GM18868 (cell line): Measurements from ENCODE around the gene PLAAT1.
A peak's percentile ranks its signal among the peaks of the same experiment; 100 is the strongest.

ENCODE experiments used
- ATAC-seq: cut with Tn5 transposase; IDR thresholded peaks from one replicate; pipeline ENCODE4 v1.9.1; 2021; ENCODE audit warnings: mild to moderate bottlenecking, moderate library complexity; ENCODE audit not compliant: unreplicated experiment

PLAAT1 gene

GRCh38 chr3:193240850-193241706 is at the start of gene PLAAT1:
TSS of gene PLAAT1 (plus strand) at chr3:193241222. CDS start at chr3:193255651, 14,429 bp downstream.
- peak; percentile 67 for ATAC-seq

GRCh38 chr3:193194371-193194770 is 46.7 kb upstream of the PLAAT1 start:
- ATAC-seq, result no peak

- no peak for ATAC-seq
These were observed 44.3 kb upstream of the PLAAT1 start for GRCh38 chr3:193196746-193197145.

DNA sequence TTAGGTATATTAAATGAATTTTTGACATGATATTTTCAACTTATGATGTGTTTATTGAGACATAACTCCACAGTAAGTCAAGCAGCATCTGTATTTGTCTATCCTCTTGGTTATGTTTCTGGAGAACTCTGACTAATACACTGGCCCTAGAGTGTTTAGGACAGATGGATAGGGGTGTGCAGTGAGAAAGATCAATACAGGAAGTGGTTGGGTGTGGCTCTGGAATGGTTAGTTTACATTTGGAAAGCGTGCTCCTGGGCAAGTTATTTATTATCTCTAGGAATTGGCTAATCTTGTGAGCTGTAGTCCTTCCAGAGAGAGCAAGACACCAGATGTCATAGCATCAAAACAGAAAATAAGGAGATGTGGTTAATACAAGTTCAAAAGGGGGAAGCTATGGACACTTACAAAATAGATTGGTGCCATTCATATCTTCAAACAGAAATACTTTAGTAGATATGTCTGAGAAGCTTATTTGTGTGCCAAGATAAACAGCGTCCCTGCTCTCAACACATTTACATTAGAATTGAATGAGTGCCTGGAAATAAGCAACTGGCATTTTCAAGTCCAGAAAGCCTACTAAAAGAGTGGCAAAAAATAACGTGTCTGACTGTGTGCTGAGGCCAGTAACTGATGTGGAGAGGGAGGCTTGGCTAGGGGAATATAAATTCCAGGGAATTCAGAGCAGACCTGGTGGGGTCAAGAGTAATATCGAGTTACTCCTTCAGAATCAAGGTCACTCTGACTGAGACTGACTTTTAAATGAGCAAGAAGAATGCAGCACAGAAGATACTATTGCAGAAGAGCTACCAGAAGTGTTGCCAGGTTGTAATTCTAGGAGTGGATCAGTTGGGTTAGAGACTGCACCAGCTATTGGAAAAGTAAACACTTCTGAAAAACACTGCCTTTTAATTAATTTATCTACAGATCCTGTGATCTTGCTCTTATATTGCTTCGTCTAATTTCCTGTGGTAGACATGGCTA is 33.4 kb upstream of the PLAAT1 start:
- ATAC-seq, result no peak

- ATAC-seq, result no peak
These were observed 30.4 kb upstream of the PLAAT1 start for GRCh38 chr3:193210618-193211017.

DNA sequence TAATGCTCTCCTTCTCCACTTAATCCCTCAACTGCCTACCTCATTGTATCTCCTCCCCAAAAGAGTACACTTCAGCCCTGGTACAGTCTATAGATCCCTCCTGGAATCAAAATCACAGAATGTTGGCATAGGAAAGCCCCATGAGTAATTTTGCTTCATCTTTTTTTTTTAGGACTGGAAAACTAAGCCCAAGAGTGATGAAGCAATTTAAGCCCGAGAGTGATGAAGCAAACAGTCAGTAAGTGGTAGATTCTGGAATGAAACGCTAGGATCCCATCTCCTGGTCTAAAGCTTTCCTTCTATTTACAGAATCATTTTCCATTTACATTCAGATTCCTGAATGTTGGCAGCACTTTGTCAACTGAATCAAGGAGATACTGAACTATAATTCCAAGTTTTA is 29.8 kb upstream of the PLAAT1 start:
- no peak for ATAC-seq

- ATAC-seq, result no peak
These were observed 29.0 kb upstream of the PLAAT1 start for GRCh38 chr3:193211984-193212383.

DNA sequence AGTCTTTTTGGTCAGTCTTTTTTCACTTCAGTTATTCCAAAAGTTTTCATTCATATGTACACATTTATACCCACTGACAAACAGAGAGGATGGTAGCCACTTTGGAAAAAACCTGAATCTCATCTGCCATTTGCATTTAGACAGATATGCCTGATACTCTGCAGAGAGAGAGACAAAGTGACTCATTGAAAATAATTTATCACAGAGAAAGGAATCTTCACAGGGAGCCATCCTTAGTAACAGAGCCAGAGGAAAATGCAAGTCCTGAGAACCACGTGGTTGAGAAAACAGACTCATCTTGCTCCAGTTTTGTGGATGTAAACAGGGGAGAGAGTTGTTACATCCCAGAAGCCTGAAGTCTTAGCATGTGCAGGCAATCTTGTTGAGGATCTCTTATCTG is 28.2 kb upstream of the PLAAT1 start:
- no peak for ATAC-seq

DNA sequence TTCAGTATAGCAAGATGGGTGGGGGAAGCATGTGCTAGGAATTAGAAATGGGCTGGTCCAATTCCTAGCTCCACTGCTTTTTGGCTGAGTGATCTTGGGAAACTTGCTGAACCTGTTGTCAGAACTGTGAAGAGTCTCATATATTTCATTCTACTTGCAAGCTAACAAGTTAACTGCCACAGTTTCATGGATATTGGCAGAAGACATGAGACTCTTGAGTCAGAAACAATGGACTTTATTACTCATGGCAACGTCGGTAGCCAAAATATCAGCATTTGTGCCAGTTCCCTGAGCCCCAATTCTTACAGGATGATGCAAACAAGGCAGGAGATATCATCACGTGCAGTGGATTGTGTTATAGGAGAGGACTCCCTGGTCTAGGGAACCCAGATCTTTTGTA is 26.6 kb upstream of the PLAAT1 start:
- ATAC-seq, result no peak

DNA sequence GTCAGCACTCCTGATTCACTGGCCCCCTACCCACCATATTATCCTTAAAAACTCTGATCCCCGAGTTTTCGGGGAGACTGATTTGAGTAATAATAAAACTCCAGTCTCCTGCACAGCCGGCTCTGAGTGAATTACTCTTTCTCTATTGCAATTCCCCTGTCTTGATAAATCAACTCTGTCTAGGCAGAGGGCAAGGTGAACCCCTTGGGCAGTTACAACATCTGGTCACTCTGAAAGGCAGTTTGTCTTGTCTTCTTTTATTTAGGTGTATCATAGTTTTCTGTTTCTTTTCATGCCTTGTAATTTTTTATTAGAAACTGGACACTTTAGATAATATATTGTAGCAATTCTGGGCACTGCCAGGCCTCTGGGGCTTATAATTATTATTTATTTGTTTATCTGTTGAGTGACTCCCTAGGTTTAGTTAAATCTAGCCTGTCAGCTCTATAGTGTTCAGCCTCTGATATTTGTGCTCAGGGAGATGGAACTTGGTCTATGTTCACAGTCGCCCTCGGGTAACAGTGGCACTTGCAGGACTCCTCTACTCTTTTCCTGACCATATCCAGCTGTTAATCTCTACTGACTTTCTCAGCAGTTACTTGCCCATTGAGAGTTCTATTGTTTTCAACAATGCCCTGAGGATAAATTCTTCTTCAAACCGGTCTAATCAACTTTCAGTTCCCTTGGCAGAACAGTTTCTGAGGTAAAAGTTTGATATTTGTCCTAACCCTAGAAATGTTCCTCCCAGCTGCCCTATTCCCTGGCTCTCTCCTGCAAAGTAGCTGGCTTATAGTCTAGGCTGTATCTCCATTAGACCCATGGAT is 15.5 kb upstream of the PLAAT1 start:
- ATAC-seq, result no peak

GRCh38 chr3:193228206-193228605 is 12.8 kb upstream of the PLAAT1 start:
- no peak for ATAC-seq

GRCh38 chr3:193229851-193230420 is 11.1 kb upstream of the PLAAT1 start:
- no peak for ATAC-seq

- ATAC-seq, result no peak
These were observed 10.4 kb upstream of the PLAAT1 start for GRCh38 chr3:193230610-193231009.

DNA sequence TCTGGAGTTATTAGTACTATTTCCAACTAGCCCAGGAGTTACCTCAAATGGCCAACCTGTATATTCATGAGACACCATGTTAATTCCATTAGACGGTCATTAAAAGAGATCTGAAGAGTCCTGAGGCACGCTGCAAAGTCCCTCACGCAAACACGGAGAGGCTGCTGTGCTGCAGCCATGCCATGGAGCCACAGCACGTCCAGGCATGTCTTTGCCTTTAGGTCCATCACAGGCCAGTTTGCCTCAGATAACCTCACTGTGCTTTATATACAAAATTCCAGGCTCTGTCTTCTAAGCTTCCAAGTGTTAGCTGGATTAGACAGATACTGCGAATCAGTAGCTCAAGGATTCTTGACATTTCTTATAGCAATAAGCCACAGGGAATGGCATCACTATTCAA is 9.8 kb upstream of the PLAAT1 start:
- no peak for ATAC-seq

GRCh38 chr3:193236599-193236998 is 4.4 kb upstream of the PLAAT1 start:
- no peak for ATAC-seq

DNA sequence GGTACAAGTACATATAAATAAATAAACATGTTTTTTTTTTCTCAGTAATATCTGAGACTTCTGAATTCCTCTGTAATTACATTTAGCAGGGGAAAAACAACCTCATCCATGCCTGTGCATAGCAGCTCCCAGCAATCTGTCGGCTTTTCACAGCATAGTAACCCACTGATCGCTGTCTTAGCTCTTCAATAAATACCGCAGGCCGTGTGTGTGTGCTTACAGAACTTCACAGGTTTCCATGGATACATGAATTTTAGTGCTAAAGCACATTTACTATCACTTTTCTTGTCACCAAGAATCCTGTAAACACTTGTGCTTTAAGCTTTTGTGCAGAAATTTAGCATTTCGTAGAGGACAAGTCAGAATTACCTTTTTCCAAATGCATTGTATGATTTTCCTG is 4.0 kb upstream of the PLAAT1 start:
- no peak for ATAC-seq

DNA sequence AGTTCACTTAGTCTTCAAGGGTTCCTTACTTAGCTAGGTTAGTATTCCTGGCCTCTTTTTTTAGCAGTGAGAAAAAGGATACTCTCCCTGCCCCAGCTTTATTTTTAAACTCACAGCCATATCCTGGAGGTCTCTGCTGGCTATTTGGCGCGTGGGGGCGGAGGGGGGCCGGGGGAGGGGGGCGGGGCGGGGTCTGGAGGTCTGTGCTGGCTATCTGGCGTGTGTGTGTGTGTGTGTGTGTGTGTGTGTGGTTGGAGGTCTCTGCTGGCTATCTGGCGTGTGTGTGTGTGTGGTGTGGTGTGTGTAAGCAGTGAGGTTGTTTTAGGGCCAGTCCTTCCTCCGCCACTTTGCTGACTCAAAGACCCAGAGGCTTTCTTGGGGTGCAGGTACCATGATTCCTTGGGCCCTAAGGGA is 579 bp upstream of the PLAAT1 start:
- ATAC-seq, result no peak

- ATAC-seq, result no peak
These were observed 694 bp downstream of the PLAAT1 start for GRCh38 chr3:193241716-193242115.

DNA sequence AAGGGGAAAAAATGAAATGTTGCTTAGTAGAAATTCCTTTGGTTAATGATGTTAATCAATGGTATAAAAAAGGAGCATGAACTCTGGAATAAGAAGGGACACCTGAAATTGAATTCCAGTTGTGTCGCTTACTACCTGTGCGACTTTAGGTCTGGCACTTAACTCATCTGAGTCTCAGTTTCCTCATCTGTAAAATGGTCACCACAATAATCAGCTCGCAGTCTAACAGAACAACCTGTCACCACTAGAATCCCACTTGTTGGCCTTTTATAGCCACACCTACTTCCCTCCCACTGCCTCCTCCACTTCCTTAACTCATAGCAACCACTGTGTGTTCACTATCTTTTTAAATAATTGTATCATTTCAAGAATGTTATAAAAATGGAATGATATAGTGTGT is 2.5 kb downstream of the PLAAT1 start:
- ATAC-seq, result no peak

DNA sequence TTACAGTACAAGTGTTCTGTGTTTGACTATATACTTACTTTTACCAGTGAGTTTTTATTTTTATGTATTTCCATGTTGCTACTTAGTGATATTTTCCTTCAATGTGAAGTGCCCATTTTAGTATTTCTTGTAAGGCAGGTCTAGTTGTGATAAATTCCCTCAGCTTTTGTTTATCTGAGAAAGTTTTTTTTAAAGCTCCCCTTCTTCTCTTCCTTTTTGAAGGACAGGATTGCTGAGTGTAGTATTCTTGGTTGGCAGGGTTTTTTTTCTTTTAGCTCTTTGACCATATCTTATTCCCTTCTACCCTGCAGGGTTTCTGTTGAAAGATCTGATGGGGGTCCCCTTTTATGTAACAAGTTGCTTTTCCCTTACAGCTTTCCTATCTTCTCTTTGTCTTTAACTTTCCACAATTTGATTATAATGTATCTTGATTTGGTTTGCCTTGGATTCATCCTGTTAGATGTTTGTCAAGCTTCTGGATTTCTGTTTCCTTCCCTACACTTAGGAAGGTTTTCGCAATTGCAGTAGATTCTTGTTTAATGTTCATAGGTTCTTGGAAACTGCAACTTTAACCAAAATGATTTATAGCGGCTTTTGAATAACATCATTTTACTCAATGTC is 7.9 kb downstream of the PLAAT1 start:
- no peak for ATAC-seq
